ENCODE data around the gene ATXN7. TPM values are rescaled to one million over a fixed set of nuclear protein-coding genes. Genes with fewer than 3 reads are reported as not detected.

The ATXN7 gene
- polyA plus RNA-seq, 4 donors = 16.9 to 21.7 (median 18.8) TPM

GRCh38 chr3:63864008-63864964 lies 619 bp downstream of the ATXN7 start:
- peak in 1 of 4 donors; percentile 23 for DNase-seq (ENCODE audit: low read depth in 4 of 4, low spot score in 3 of 4)

- no peak for DNase-seq (ENCODE audit: low read depth in 4 of 4, low spot score in 3 of 4)
Measured at GRCh38 chr3:63864965-63865327, 1.3 kb downstream of the ATXN7 start.

GRCh38 chr3:63867225-63867624 lies 3.6 kb downstream of the ATXN7 start:
- DNase-seq (ENCODE audit: low read depth in 4 of 4, low spot score in 3 of 4) = no peak

GRCh38 chr3:63869940-63870614 lies 6.4 kb downstream of the ATXN7 start:
- DNase-seq (ENCODE audit: low read depth in 4 of 4, low spot score in 3 of 4) = no peak

- no peak for DNase-seq (ENCODE audit: low read depth in 4 of 4, low spot score in 3 of 4)
Measured at GRCh38 chr3:63870615-63871005, 6.9 kb downstream of the ATXN7 start.

- no peak for DNase-seq (ENCODE audit: low read depth in 4 of 4, low spot score in 3 of 4)
Measured at GRCh38 chr3:63872135-63872924, 8.7 kb downstream of the ATXN7 start.

GRCh38 chr3:63874769-63875168 lies 11.1 kb downstream of the ATXN7 start:
- DNase-seq (ENCODE audit: low read depth in 4 of 4, low spot score in 3 of 4) = no peak

GRCh38 chr3:63875510-63875909 lies 11.8 kb downstream of the ATXN7 start:
- DNase-seq (ENCODE audit: low read depth in 4 of 4, low spot score in 3 of 4) = no peak

GRCh38 chr3:63876260-63876659 lies 12.6 kb downstream of the ATXN7 start:
- DNase-seq (ENCODE audit: low read depth in 4 of 4, low spot score in 3 of 4) = no peak

GRCh38 chr3:63877737-63878393 lies 14.2 kb downstream of the ATXN7 start:
- no peak for DNase-seq (ENCODE audit: low read depth in 4 of 4, low spot score in 3 of 4)

GRCh38 chr3:63878394-63879060 lies 14.9 kb downstream of the ATXN7 start:
- no peak for DNase-seq (ENCODE audit: low read depth in 4 of 4, low spot score in 3 of 4)

- no peak for DNase-seq (ENCODE audit: low read depth in 4 of 4, low spot score in 3 of 4)
Measured at GRCh38 chr3:63880653-63881052, 17.0 kb downstream of the ATXN7 start.

GRCh38 chr3:63886858-63887257 lies 23.2 kb downstream of the ATXN7 start:
- DNase-seq (ENCODE audit: low read depth in 4 of 4, low spot score in 3 of 4) = no peak

- DNase-seq (ENCODE audit: low read depth in 4 of 4, low spot score in 3 of 4) = no peak
Measured at GRCh38 chr3:63891518-63891917, 27.9 kb downstream of the ATXN7 start.

GRCh38 chr3:63892773-63893352 lies 29.2 kb downstream of the ATXN7 start:
- DNase-seq (ENCODE audit: low read depth in 4 of 4, low spot score in 3 of 4) = no peak

- DNase-seq (ENCODE audit: low read depth in 4 of 4, low spot score in 3 of 4) = no peak
Measured at GRCh38 chr3:63895422-63896189, 31.9 kb downstream of the ATXN7 start.

GRCh38 chr3:63896332-63897030 lies 32.8 kb downstream of the ATXN7 start:
- DNase-seq (ENCODE audit: low read depth in 4 of 4, low spot score in 3 of 4) = no peak

- DNase-seq (ENCODE audit: low read depth in 4 of 4, low spot score in 3 of 4) = no peak
Measured at GRCh38 chr3:63900010-63900409, 36.3 kb downstream of the ATXN7 start.

All from right renal pelvis (tissue), 4 donors.